ENCODE data around the gene DOCK6. TPM values are rescaled to one million over a fixed set of nuclear protein-coding genes. Genes with fewer than 3 reads are reported as not detected.
A peak's percentile ranks its signal among the peaks of the same experiment; 100 is the strongest.

The DOCK6 gene
- total and polyA plus RNA-seq, 2 of the 13 experiments (the other 11 are each of a cell fraction or from before 2014, with no cell fraction given): 5.4 to 38.1 TPM

DNA sequence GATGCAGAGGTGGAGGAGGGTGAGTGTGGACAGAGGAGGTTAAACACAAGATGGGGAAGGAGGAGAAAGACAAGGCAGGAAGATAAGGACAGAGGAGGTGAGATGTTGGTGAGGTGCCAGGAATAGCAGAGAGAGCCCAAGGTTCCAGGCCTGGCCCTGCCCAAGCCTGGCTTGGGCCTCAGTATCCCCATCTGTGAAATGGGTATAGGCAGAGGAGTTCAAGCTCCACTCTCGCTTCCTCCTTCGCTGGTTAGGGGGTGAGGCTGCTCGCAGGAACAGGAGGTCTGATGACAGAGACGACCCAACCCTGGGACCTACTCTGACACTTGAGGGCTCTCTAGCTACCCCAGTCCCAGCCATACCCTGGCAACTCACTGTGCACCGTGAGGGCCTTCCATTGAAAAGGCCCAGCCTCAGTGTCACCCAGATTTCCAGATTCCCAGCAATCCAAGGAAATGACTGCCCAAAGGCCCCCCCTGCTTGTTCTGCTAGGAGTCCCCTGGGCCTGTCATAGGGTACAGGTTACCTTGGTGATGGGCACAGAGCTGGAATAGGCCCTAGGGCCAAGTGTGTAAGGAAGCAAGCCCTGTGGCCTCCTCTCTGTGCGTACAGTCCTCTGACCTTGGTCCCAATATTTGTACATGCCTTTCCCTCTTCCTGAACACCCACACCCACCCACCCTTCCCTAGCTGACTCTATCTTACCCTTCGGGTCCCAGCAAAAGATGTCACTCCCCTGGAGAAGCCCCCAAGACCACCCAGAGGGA is 31.5 kb downstream of the DOCK6 start (continued):
- TF ChIP-seq, protein P1, sequence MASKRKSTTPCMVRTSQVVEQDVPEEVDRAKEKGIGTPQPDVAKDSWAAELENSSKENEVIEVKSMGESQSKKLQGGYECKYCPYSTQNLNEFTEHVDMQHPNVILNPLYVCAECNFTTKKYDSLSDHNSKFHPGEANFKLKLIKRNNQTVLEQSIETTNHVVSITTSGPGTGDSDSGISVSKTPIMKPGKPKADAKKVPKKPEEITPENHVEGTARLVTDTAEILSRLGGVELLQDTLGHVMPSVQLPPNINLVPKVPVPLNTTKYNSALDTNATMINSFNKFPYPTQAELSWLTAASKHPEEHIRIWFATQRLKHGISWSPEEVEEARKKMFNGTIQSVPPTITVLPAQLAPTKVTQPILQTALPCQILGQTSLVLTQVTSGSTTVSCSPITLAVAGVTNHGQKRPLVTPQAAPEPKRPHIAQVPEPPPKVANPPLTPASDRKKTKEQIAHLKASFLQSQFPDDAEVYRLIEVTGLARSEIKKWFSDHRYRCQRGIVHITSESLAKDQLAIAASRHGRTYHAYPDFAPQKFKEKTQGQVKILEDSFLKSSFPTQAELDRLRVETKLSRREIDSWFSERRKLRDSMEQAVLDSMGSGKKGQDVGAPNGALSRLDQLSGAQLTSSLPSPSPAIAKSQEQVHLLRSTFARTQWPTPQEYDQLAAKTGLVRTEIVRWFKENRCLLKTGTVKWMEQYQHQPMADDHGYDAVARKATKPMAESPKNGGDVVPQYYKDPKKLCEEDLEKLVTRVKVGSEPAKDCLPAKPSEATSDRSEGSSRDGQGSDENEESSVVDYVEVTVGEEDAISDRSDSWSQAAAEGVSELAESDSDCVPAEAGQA (IDR thresholded peaks at IDR 0.05; ENCODE audit: low read depth): no peak
- TF ChIP-seq, protein P1 (CRISPR knock-in tag; IDR thresholded peaks at IDR 0.05; ENCODE audit: borderline replicate concordance): no peak
- TF ChIP-seq, protein P2, sequence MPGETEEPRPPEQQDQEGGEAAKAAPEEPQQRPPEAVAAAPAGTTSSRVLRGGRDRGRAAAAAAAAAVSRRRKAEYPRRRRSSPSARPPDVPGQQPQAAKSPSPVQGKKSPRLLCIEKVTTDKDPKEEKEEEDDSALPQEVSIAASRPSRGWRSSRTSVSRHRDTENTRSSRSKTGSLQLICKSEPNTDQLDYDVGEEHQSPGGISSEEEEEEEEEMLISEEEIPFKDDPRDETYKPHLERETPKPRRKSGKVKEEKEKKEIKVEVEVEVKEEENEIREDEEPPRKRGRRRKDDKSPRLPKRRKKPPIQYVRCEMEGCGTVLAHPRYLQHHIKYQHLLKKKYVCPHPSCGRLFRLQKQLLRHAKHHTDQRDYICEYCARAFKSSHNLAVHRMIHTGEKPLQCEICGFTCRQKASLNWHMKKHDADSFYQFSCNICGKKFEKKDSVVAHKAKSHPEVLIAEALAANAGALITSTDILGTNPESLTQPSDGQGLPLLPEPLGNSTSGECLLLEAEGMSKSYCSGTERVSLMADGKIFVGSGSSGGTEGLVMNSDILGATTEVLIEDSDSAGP (CRISPR knock-in tag; IDR thresholded peaks at IDR 0.05; ENCODE audit: borderline replicate concordance): 0 out of 2 replicates have a peak, but pooled peaks have one; percentile 15
- TF ChIP-seq, protein P3, sequence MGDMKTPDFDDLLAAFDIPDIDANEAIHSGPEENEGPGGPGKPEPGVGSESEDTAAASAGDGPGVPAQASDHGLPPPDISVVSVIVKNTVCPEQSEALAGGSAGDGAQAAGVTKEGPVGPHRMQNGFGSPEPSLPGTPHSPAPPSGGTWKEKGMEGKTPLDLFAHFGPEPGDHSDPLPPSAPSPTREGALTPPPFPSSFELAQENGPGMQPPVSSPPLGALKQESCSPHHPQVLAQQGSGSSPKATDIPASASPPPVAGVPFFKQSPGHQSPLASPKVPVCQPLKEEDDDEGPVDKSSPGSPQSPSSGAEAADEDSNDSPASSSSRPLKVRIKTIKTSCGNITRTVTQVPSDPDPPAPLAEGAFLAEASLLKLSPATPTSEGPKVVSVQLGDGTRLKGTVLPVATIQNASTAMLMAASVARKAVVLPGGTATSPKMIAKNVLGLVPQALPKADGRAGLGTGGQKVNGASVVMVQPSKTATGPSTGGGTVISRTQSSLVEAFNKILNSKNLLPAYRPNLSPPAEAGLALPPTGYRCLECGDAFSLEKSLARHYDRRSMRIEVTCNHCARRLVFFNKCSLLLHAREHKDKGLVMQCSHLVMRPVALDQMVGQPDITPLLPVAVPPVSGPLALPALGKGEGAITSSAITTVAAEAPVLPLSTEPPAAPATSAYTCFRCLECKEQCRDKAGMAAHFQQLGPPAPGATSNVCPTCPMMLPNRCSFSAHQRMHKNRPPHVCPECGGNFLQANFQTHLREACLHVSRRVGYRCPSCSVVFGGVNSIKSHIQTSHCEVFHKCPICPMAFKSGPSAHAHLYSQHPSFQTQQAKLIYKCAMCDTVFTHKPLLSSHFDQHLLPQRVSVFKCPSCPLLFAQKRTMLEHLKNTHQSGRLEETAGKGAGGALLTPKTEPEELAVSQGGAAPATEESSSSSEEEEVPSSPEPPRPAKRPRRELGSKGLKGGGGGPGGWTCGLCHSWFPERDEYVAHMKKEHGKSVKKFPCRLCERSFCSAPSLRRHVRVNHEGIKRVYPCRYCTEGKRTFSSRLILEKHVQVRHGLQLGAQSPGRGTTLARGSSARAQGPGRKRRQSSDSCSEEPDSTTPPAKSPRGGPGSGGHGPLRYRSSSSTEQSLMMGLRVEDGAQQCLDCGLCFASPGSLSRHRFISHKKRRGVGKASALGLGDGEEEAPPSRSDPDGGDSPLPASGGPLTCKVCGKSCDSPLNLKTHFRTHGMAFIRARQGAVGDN (CRISPR knock-in tag; IDR thresholded peaks at IDR 0.05): peak; percentile 45
- 0 out of 2 replicates have a peak, but pooled peaks have one; percentile 10 for TF ChIP-seq NCOA2 (CRISPR knock-in tag; IDR thresholded peaks at IDR 0.05)

All from HepG2 (cell line).